ENCODE results near the gene FUBP1.
A peak's percentile ranks its signal among the peaks of the same experiment; 100 is the strongest.

FUBP1 gene

DNA sequence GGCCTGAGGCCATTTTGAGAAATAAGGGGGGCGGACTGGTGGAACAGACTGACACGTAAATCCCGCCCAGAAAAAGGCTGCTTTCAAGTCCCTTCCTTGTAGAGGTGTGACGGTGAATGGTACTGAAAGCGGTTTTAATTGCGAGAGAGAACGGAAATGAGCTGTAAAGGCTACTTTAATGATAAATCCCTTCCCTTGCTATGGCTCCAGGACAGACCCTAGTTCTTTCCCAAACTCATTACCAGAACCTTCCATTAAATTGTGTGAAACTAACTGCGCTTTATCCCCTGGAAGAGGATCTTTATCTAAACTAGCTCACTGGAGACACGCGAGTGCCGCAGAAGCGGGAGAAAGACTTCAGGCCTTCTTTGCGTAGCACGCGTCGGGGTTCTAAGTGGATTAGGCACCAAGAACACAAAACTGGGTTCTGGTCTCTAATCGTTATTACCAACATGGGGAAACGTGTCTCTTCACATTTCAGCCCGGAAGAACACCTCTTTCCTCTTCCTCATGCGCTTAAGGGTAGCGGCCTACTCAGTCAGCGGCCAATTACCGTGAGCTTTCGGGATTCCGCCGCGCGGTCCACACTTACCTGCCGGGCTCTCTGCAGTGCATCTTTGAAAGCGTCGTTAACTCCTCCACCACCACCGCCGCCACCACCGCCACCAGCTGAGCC is 441 bp downstream of the FUBP1 start:
- in situ Hi-C loops (cut with HindIII; ENCODE audit: low pct_unique_long_range_greater_than_20kb, low sequenced_read_pairs), result no loop called here
- peak; percentile 2 to 92 for DNase-seq (ENCODE audit: low read depth in 1 of 2, low spot score in 1 of 2)
- no peak for TF ChIP-seq JUND (IDR thresholded peaks at IDR 0.05; ENCODE audit: low read depth)

DNA sequence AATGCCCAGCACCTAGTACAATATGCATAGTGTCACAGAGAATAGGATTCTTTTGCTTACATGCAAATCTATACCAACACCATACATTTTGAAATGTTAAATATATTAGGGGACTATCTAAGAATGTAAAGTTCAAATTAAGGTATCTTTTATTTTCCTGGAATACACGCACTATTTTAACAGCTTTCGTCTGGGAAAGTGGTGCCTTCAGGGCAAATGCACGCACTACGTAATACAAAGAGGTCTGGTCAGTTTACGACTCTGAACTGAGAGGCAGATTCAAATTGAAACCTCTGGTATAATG is 931 bp downstream of the FUBP1 start:
- in situ Hi-C loops (cut with HindIII; ENCODE audit: low pct_unique_long_range_greater_than_20kb, low sequenced_read_pairs), result no loop called here
- TF ChIP-seq JUND (IDR thresholded peaks at IDR 0.05; ENCODE audit: low read depth), result no peak
- no peak for DNase-seq (ENCODE audit: low read depth in 1 of 2, low spot score in 1 of 2)

DNA sequence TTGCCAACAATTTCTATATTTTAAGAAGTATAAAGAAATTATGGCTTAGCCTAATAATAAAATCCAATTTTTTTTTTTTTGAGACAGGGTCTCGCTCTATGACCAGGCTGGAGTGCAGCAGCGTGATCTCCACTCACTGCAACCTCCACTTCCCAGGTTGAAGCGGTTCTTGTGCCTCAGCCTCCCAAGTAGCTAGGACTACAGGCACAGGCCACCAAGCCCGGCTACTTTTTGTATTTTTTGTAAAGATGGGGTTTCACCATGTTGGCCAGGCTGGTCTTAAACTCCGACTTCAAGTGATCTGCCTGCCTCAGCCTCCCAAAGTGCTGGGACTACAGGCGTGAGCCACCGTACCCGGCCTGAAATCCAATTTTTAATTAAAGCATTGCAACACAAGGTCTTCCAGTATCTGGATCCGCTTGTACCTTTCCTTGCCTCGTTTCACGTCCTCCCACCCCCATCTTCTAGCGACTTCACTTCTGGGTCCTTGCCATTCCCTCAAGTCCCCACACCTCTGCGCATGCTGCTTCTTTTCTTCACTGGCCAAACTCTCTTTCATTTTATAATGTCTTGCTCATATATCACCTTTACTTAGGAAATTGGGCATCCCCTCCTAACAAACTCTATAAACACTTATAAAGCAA is 2.3 kb downstream of the FUBP1 start:
- TF ChIP-seq JUND (IDR thresholded peaks at IDR 0.05; ENCODE audit: low read depth), result no peak
- peak in 1 of 2 experiments; percentile 15 for DNase-seq (ENCODE audit: low read depth in 1 of 2, low spot score in 1 of 2)
- in situ Hi-C loops (cut with HindIII; ENCODE audit: low pct_unique_long_range_greater_than_20kb, low sequenced_read_pairs), result no loop called here

DNA sequence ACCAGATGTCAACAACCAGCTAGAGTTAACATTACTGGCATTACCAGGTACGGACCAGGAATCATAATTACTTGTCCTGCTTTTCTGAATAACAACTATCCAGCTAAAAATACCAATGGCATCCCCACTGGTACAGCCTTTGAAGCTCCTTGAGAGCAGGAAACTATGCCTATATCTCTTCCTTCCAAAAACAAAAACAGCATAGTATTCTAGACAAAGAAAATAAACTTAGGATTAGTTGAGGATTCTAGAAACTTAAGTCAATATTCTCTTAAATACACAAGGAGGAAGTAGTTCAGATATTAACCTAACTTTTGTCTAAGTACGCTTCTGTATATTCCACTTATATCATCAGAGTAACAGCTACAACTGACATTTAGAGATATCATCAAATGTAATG is 3.0 kb downstream of the FUBP1 start:
- in situ Hi-C loops (cut with HindIII; ENCODE audit: low pct_unique_long_range_greater_than_20kb, low sequenced_read_pairs), result no loop called here
- DNase-seq (ENCODE audit: low read depth in 1 of 2, low spot score in 1 of 2), result no peak
- TF ChIP-seq JUND (IDR thresholded peaks at IDR 0.05; ENCODE audit: low read depth), result no peak

DNA sequence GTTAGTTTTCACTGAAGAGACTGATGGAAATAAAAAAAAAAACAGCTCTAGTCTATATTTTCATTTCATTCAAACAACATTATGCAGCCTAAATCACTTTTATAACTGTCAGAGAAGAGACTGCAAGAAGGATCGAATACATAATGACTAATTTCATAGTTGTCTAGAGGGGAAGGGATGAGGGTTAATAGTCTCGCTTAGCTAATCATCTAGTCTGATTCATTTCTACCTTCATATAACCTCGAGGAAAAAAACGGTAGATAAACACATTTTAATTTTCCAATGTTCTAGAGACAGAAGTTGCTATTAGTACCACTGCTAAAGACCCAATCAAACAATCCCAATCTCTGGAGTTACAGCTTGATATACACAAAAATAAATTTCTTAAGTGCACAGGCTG is 3.5 kb downstream of the FUBP1 start:
- no peak for TF ChIP-seq JUND (IDR thresholded peaks at IDR 0.05; ENCODE audit: low read depth)
- in situ Hi-C loops (cut with HindIII; ENCODE audit: low pct_unique_long_range_greater_than_20kb, low sequenced_read_pairs), result no loop called here
- no peak for DNase-seq (ENCODE audit: low read depth in 1 of 2, low spot score in 1 of 2)

DNA sequence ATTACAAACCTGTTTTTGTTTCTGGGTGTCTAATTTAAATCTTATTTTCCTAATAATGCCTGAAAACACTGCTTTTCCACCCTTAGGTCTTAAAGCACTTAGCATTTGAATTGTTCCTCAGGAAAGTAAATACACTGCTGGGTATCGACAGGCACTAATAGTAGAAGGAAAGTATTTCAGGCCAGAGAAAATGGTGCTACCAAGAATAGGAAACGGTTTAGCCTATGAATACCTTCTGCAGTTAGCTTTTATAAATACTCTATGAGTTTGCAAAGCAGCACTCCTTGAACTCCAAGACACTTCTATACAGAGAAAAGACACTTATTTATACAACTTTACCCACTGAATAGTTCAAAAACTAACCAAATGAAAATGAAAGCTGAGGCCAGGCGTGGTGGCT is 6.8 kb downstream of the FUBP1 start:
- no peak for DNase-seq (ENCODE audit: low read depth in 1 of 2, low spot score in 1 of 2)
- TF ChIP-seq JUND (IDR thresholded peaks at IDR 0.05; ENCODE audit: low read depth), result no peak
- in situ Hi-C loops (cut with HindIII; ENCODE audit: low pct_unique_long_range_greater_than_20kb, low sequenced_read_pairs), result no loop called here

DNA sequence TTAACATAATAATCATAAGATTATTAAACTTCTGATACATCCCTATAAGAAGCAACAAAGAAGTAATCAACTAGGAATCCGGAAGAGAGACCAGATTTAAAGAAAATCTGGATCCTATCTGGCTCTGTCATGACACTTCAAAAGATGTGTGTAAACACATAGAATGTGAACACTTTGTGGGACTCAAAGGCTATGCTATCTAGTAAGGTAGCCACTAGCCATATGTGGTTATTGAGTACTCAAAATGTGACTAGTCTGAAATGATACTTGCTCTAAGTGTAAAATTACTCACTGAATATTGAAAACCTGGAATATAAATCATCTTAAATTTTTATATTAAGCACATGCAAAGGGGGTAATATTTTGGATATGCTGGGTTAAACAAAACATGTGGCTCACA is 8.7 kb downstream of the FUBP1 start:
- DNase-seq (ENCODE audit: low read depth in 1 of 2, low spot score in 1 of 2), result no peak
- no peak for TF ChIP-seq JUND (IDR thresholded peaks at IDR 0.05; ENCODE audit: low read depth)
- in situ Hi-C loops (cut with HindIII; ENCODE audit: low pct_unique_long_range_greater_than_20kb, low sequenced_read_pairs), result no loop called here

DNA sequence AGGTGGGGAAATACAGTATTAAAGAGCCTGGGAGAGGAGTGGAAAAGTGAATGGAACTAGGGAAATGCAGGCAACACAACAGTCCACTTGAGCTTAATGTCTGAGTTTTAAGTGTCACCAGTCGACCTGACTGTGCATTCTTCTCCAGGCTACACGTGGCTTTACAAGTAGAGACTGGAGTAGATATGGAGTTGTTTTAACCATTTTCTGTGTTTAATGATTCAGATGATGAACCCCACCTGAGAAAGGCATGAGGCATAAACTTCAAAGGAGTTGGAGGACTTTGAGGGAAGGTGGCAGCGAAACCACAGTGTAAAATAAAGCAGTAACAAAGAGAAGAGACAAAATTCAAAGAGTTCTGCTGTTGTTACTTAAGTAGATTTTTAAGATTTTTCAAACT is 12.6 kb downstream of the FUBP1 start:
- no peak for TF ChIP-seq JUND (IDR thresholded peaks at IDR 0.05; ENCODE audit: low read depth)
- in situ Hi-C loops (cut with HindIII; ENCODE audit: low pct_unique_long_range_greater_than_20kb, low sequenced_read_pairs), result no loop called here
- no peak for DNase-seq (ENCODE audit: low read depth in 1 of 2, low spot score in 1 of 2)

DNA sequence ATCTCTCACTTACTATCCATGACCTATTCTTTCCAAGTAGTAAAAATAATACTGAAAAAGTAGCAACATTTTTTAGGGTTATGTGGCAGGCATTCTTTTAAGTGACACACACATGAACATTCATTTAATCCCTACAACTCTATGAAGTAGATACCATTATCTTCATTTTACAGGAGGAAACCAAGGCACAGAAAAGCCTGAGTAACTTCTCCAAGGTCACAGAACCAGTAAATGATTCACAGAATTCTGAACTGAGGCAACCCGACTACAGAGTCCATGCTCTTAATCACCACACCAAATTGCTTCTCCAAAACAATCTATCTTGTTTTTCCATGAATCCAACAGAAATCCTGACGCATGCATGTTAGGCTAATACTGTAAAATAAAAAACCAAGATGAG is 17.5 kb downstream of the FUBP1 start:
- no peak for DNase-seq (ENCODE audit: low read depth in 1 of 2, low spot score in 1 of 2)
- no peak for TF ChIP-seq JUND (IDR thresholded peaks at IDR 0.05; ENCODE audit: low read depth)
- in situ Hi-C loops (cut with HindIII; ENCODE audit: low pct_unique_long_range_greater_than_20kb, low sequenced_read_pairs), result no loop called here

DNA sequence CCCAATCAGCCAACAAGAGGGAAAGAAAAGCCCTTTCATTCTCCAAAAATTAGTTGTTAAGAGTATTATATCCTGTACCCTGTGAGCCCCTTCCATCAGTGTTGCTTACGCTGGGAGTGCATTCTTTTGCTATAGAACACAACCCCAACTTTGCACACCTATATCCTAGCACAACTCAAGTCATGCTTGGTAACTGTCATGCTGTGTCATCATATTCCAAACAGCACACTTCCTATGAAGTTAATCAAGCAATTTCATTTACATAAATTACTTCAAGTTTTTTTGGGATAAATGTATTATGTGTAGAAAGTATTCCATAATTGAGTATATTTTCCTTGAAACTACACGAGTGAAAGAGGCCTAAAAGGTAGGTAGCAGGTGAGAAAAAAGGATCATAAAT is 20.0 kb downstream of the FUBP1 start:
- no peak for DNase-seq (ENCODE audit: low read depth in 1 of 2, low spot score in 1 of 2)
- no peak for TF ChIP-seq JUND (IDR thresholded peaks at IDR 0.05; ENCODE audit: low read depth)
- in situ Hi-C loops (cut with HindIII; ENCODE audit: low pct_unique_long_range_greater_than_20kb, low sequenced_read_pairs), result no loop called here

DNA sequence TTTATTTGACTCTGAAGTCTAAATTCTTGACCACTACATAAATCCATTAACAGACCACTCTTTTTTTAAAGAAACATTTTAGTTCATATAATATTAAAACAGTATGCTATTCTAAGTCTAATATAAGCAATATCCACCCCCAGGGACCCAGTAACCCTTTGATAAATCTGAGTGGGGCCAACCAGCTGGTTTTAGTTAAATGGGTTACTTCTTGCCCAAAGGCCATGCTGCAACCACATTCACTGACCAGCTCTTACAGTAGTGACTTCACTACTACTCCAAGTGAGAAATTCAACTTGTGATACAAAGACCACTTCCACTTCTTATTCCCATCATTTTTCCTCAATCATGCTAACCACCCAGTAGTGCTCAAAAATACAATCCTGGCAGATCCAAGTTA is 20.5 kb downstream of the FUBP1 start:
- TF ChIP-seq JUND (IDR thresholded peaks at IDR 0.05; ENCODE audit: low read depth), result no peak
- DNase-seq (ENCODE audit: low read depth in 1 of 2, low spot score in 1 of 2), result no peak
- in situ Hi-C loops (cut with HindIII; ENCODE audit: low pct_unique_long_range_greater_than_20kb, low sequenced_read_pairs), result no loop called here

DNA sequence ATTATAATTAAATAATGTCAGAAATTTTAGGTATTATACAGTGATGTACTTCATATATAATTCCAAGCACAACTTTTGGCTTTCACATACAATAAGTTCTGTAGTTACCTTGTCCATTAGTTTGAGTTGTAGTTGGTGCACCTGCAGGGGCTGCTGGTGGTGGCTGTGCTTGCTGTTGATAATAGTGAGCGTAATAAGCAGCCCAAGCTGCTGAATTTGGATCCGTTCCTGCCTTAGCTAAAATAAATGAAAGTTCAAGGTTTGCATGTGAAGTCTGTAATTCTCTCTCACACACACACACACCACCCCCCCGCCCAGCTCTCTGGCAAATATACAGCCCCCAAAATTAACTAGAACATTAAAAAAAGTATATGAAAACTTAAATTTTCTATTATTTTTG is 22.4 kb downstream of the FUBP1 start:
- in situ Hi-C loops (cut with HindIII; ENCODE audit: low pct_unique_long_range_greater_than_20kb, low sequenced_read_pairs), result no loop called here
- no peak for TF ChIP-seq JUND (IDR thresholded peaks at IDR 0.05; ENCODE audit: low read depth)
- DNase-seq (ENCODE audit: low read depth in 1 of 2, low spot score in 1 of 2), result no peak

DNA sequence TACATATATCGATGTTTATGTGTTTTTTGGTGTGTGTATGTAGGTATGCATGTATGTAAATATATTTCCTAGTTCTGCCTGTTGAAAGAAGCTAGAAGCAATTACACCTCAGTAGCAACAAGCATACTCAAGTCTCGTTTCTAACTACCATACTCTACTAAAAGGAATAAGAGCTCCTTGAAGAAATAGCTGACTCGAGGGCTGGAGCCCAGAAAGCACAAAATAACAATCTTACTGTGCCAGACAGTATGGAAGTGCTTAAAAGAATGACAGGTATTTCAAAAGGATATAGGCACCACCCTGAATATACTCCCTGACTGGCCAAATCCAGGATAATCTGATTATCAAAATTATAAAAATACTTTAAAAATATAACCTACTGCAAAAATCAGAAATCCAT is 23.2 kb downstream of the FUBP1 start:
- no peak for TF ChIP-seq JUND (IDR thresholded peaks at IDR 0.05; ENCODE audit: low read depth)
- no peak for DNase-seq (ENCODE audit: low read depth in 1 of 2, low spot score in 1 of 2)
- in situ Hi-C loops (cut with HindIII; ENCODE audit: low pct_unique_long_range_greater_than_20kb, low sequenced_read_pairs), result no loop called here

DNA sequence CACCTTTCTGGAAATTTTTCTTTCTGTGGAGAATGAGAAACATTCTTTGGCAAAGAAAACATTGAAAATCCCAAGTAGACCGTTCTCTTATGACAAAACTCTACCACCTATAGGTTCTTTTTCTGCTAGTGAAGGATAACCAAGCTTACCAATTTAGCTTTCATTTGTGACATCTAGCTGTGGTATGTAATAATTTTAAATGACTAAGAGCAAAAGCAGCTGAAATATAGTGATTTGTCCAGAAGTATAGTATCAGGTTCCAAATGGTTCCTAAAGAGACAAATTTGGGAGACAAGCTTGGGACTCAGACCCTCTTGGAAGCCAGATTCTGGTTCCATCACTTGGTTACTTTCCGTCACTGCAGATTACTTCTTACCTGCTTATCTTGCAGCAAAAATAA is 24.4 kb downstream of the FUBP1 start:
- DNase-seq (ENCODE audit: low read depth in 1 of 2, low spot score in 1 of 2), result no peak
- no peak for TF ChIP-seq JUND (IDR thresholded peaks at IDR 0.05; ENCODE audit: low read depth)
- in situ Hi-C loops (cut with HindIII; ENCODE audit: low pct_unique_long_range_greater_than_20kb, low sequenced_read_pairs), result no loop called here

Measured in T47D (cell line).